Endothelial cell of umbilical vein (primary cell): ENCODE data around the gene YDJC. TPM values are rescaled to one million over a fixed set of nuclear protein-coding genes. Genes with fewer than 3 reads are reported as not detected.

Experiments
- BruUV-seq: library from RNA; stranded (reverse); fragments of 400-500 nt; replicated peaks from 2 replicates; lab custom pipeline; 2021; lab: Mats Ljungman, UMichigan
- CTCF ChIA-PET: fragments of 300-600, 350-600 bp; sonication (Branson Sonifier 250); formaldehyde crosslinking; loops from one replicate; lab custom pipeline; 2021; ENCODE audit warnings: antibody characterized with exemption, inconsistent platforms; lab: Charles Lee
- POLR2A ChIA-PET: fragments of 300-600, 350-600 bp; sonication (Branson Sonifier 250); formaldehyde crosslinking; loops from one replicate; lab custom pipeline; 2021; ENCODE audit warnings: antibody characterized with exemption, inconsistent platforms; lab: Charles Lee
- DNase-seq: peaks from one replicate; pipeline ENCODE4 v3.0.0-alpha.2; 2011; ENCODE audit warnings: low read depth, low spot score
- FAIRE-seq: peaks from 2 replicates; lab custom pipeline; 2011; peaks lifted over from hg19 to GRCh38; lab: Jason Lieb, UNC
- H2AFZ ChIP-seq: 2 replicates; pipeline ENCODE4 v1.6.0; 2012; ENCODE audit warnings: low read depth, low read length, control low read depth, inconsistent platforms
- H3K27ac ChIP-seq: 2 replicates; pipeline ENCODE4 v1.5.1; 2011; ENCODE audit warnings: low read depth, mild to moderate bottlenecking, control low read depth, low read length, moderate library complexity; ENCODE audit not compliant: insufficient read depth
- H3K27me3 ChIP-seq, 2 experiments: 2 replicates each; pipeline versions ENCODE4 v1.6.0 to v1.6.1; 2011; ENCODE audit warnings: low read length in 2 of 2, mixed read lengths in 1 of 2; ENCODE audit not compliant: control insufficient read depth in 2 of 2, insufficient read depth in 2 of 2
- H3K36me3 ChIP-seq, 2 experiments: 2 replicates in 1 of 2; 3 replicates in 1 of 2; pipeline ENCODE4 v1.5.1; 2011; ENCODE audit warnings: low read length in 2 of 2, mild to moderate bottlenecking in 1 of 2, moderate library complexity in 1 of 2; ENCODE audit not compliant: control insufficient read depth in 2 of 2, insufficient read depth in 2 of 2; ENCODE audit errors: extremely low read depth in 1 of 2
- H3K4me1 ChIP-seq: 3 replicates; pipeline ENCODE4 v1.5.1; 2011; ENCODE audit warnings: mild to moderate bottlenecking, low read length; ENCODE audit not compliant: control insufficient read depth, insufficient read depth; ENCODE audit errors: extremely low read depth
- H3K4me2 ChIP-seq: 2 replicates; pipeline ENCODE4 v1.6.1; 2011; ENCODE audit warnings: low read length, control low read depth, mixed read lengths; ENCODE audit not compliant: insufficient read depth
- H3K4me3 ChIP-seq, 3 experiments: fragments of 200-600 bp in 1 of 3; sonication (generic), shearing (Covaris generic) in 1 of 3; replicated peaks in 1 of 3; 2 replicates each; pipeline ENCODE4 v1.5.1; 2011 to 2016; ENCODE audit warnings: control low read depth in 3 of 3, low read length in 3 of 3, mild to moderate bottlenecking in 2 of 3, inconsistent platforms in 1 of 3, low read depth in 1 of 3, moderate library complexity in 1 of 3; ENCODE audit not compliant: insufficient read depth in 1 of 3
- H3K79me2 ChIP-seq: 2 replicates; pipeline ENCODE4 v1.6.0; 2012; ENCODE audit warnings: low read length, inconsistent platforms; ENCODE audit not compliant: control insufficient read depth, insufficient read depth
- H3K9ac ChIP-seq: replicated peaks from 2 replicates; pipeline ENCODE3; 2011; ENCODE audit warnings: low read length, control low read depth; ENCODE audit not compliant: insufficient read depth; ENCODE audit errors: extremely low read depth
- H3K9me1 ChIP-seq: replicated peaks from 3 replicates; pipeline ENCODE4 v1.6.0; 2011; ENCODE audit warnings: mild to moderate bottlenecking, low read length; ENCODE audit not compliant: control insufficient read depth, insufficient read depth; ENCODE audit errors: extremely low read depth
- H3K9me3 ChIP-seq: replicated peaks from 2 replicates; pipeline ENCODE4 v1.5.1; 2012; ENCODE audit warnings: low read length, inconsistent platforms; ENCODE audit not compliant: control insufficient read depth, insufficient read depth
- H4K20me1 ChIP-seq: replicated peaks from 2 replicates; pipeline ENCODE3; 2011; ENCODE audit warnings: mild to moderate bottlenecking, low read length; ENCODE audit not compliant: control insufficient read depth, insufficient read depth; ENCODE audit errors: extremely low read depth
- CTCF ChIP-seq, 2 donors: IDR thresholded peaks; 1 replicate in 1 of 2; 2 replicates in 1 of 2; pipeline ENCODE4 v1.5.1; 2011; ENCODE audit warnings: low read length in 2 of 2, mild to moderate bottlenecking in 2 of 2, moderate library complexity in 2 of 2, control low read depth in 1 of 2, inconsistent platforms in 1 of 2, low read depth in 1 of 2; ENCODE audit not compliant: insufficient read depth in 1 of 2; ENCODE audit errors: extremely low read depth in 1 of 2
- GATA2 ChIP-seq: IDR thresholded peaks from 2 replicates; pipeline ENCODE4 v1.7.0; 2011; ENCODE audit warnings: low read depth, mild to moderate bottlenecking, moderate library complexity, mixed read lengths, low read length; ENCODE audit not compliant: insufficient read length, insufficient read depth
- JUN ChIP-seq: IDR thresholded peaks from 2 replicates; pipeline ENCODE4 v1.6.1; 2011; ENCODE audit warnings: borderline replicate concordance, low read depth; ENCODE audit not compliant: insufficient read length, insufficient read depth
- MAX ChIP-seq: IDR thresholded peaks from 2 replicates; pipeline ENCODE4 v1.6.1; 2011; ENCODE audit not compliant: insufficient read depth, insufficient read length
- POLR2A ChIP-seq: IDR thresholded peaks from 2 replicates; pipeline ENCODE4 v1.6.1; 2012; ENCODE audit warnings: low read depth, mild to moderate bottlenecking, control low read depth, low read length
- POLR2AphosphoS5 ChIP-seq: IDR thresholded peaks from 2 replicates; pipeline ENCODE4 v1.6.1; 2012; ENCODE audit warnings: low read depth, mild to moderate bottlenecking, control low read depth, low read length, moderate library complexity; ENCODE audit not compliant: insufficient read depth
- dilution Hi-C: fragments of 300-500 bp; cut with MboI; formaldehyde crosslinking; loops from one replicate; pipeline ENCODE4 v1.15.0; 2019; ENCODE audit warnings: low sequenced_read_pairs; ENCODE audit not compliant: extremely low pct_ligation_motif_present
- intact Hi-C: fragments of 100-400 bp; cut with micrococcal nuclease; formaldehyde crosslinking; loops from one replicate; pipeline ENCODE4 v1.10.0; 2022
- polyA plus RNA-seq, 4 experiments: library from polyadenylated mRNA; depleted of rRNA in 3 of 4; stranded (reverse) in 3 of 4; unstranded in 1 of 4; fragments of >200 nt; gene quantifications; 2 replicates each; pipeline versions ENCODE4 v1.2.1 to v1.2.3, GENCODE V29; 2011 to 2012; ENCODE audit warnings: missing spikeins in 1 of 4
- total RNA-seq: library from RNA; stranded (reverse); gene quantifications from 2 replicates; pipeline ENCODE4 v1.2.3, GENCODE V29; 2021

YDJC gene
- total and polyA plus RNA-seq, 2 donors (not counting 3 experiments of a cell fraction or from before 2014, with no cell fraction given), result 27.2 to 29.9 TPM

GRCh38 chr22:21641417-21641788, 11.6 kb upstream of the YDJC start:
- H3K27me3 ChIP-seq, result no peaks in the 10 kb centered on the region
- dilution Hi-C loops, result no loop called here
- H3K4me2 ChIP-seq, result peak overlapping the region; percentile 85
- peaks cover 17% of the 10 kb centered on the region for H3K79me2 ChIP-seq
- H3K9me1 ChIP-seq, result no peaks in the 10 kb centered on the region
- H3K36me3 ChIP-seq, result peaks cover 3 to 8% of the 10 kb centered on the region in 2 experiments
- intact Hi-C loops, result no loop called here
- BruUV-seq, result TSS peak; percentile 94
- peak overlapping the region; percentile 86 for H3K9ac ChIP-seq
- no peak for TF ChIP-seq JUN
- peak; percentile 34 to 57 for TF ChIP-seq CTCF (IDR thresholded peaks at IDR 0.05; ENCODE audit: extremely low read depth in 1 of 2, insufficient read depth in 1 of 2, low read depth in 1 of 2, low read length in 2 of 2)
- no peak for TF ChIP-seq GATA2
- peak overlapping the region; percentile 57 to 60 (median 58) for H3K4me3 ChIP-seq
- H4K20me1 ChIP-seq, result no peaks in the 10 kb centered on the region
- peaks cover 14% of the 10 kb centered on the region for H3K4me1 ChIP-seq
- POLR2A ChIA-PET, result interaction anchor here (0.9 to 1.4 kb wide), 2 partner anchors 11 to 38 kb away, joined by 4 to 9 read pairs; no protein-coding TSS in a partner anchor
- H3K9me3 ChIP-seq, result no peaks in the 10 kb centered on the region
- peak; percentile 76 for DNase-seq
- CTCF ChIA-PET, result interaction anchor here (1.0 to 3.5 kb wide), 11 partner anchors 8 to 756 kb away, joined by 3 to 41 read pairs (median 8); partner anchors contain the start of genes CCDC116, PPM1F and YDJC
- no peak for FAIRE-seq
- H2AFZ ChIP-seq, result peak overlapping the region; percentile 79
- H3K27ac ChIP-seq, result peak overlapping the region; percentile 56

GRCh38 chr22:21640810-21641209, 11.0 kb upstream of the YDJC start:
- Histone ChIP-seq H3K4me3 (no peak overlapping the region), H3K4me2 (no peak overlapping the region), H3K27me3 (no peaks in the 10 kb centered on the region), H3K9me3 (no peaks in the 10 kb centered on the region), H3K9me1 (no peaks in the 10 kb centered on the region), H3K9ac (no peak overlapping the region), H2AFZ (no peak overlapping the region), H3K4me1 (peaks cover 14% of the 10 kb centered on the region), H4K20me1 (no peaks in the 10 kb centered on the region), H3K36me3 (peaks cover 0 to 8% of the 10 kb centered on the region in 2 experiments), H3K79me2 (peaks cover 17% of the 10 kb centered on the region), H3K27ac (no peak overlapping the region)
- DNase-seq (no peak), FAIRE-seq (no peak)
- dilution Hi-C loops (no loop called here), intact Hi-C loops (no loop called here)
- POLR2A ChIA-PET, result interaction anchor here (0.9 to 1.4 kb wide), 2 partner anchors 10 to 37 kb away, joined by 4 to 9 read pairs; no protein-coding TSS in a partner anchor
- no TSS peak for BruUV-seq
- TF ChIP-seq MAX (no peak), CTCF (IDR thresholded peaks at IDR 0.05; ENCODE audit: extremely low read depth in 1 of 2, insufficient read depth in 1 of 2, low read depth in 1 of 2, low read length in 2 of 2) (no peak), JUN (no peak), POLR2A (no peak), POLR2AphosphoS5 (no peak)
- CTCF ChIA-PET, result interaction anchor here (1.0 to 3.5 kb wide), 10 partner anchors 8 to 755 kb away, joined by 3 to 41 read pairs (median 6); partner anchors contain the start of genes CCDC116, PPM1F and YDJC
